ENCODE measurements around the gene RAD51B.
A peak's percentile ranks its signal among the peaks of the same experiment; 100 is the strongest.

RAD51B gene

GRCh38 chr14:68268197-68268596, 448.6 kb downstream of the RAD51B start:
- no peak overlapping the region for H3K27ac ChIP-seq (replicated peaks)
- no peak overlapping the region for H3K4me3 ChIP-seq (replicated peaks; ENCODE audit: insufficient read depth, low read length)
- DNase-seq (ENCODE audit: low read depth in 1 of 2, low spot score in 1 of 2), result peak in 1 of 2 experiments; percentile 8
- TF ChIP-seq SPI1 (IDR thresholded peaks at IDR 0.05; ENCODE audit: borderline replicate concordance, low read depth), result peak; percentile 46; the same call in 1 of the 2 replicates
- no peak for TF ChIP-seq POLR2AphosphoS5 (IDR thresholded peaks at IDR 0.05; ENCODE audit: low read depth)
- TF ChIP-seq REST (IDR thresholded peaks at IDR 0.05; ENCODE audit: insufficient replicate concordance, low read depth), result no peak
- TF ChIP-seq GABPA (IDR thresholded peaks at IDR 0.05; ENCODE audit: low read depth), result no peak
- TF ChIP-seq CTCF (IDR thresholded peaks at IDR 0.05; ENCODE audit: insufficient read depth, low read length), result no peak
- no peaks in the 10 kb centered on the region for H3K27me3 ChIP-seq (ENCODE audit: insufficient read depth, poor library complexity, severe bottlenecking)

- TF ChIP-seq SPI1 (IDR thresholded peaks at IDR 0.05; ENCODE audit: borderline replicate concordance, low read depth) (no peak), GABPA (IDR thresholded peaks at IDR 0.05; ENCODE audit: low read depth) (no peak)
- no peak for DNase-seq (ENCODE audit: low read depth in 1 of 2, low spot score in 1 of 2)
- H3K4me3 ChIP-seq (replicated peaks; ENCODE audit: insufficient read depth, low read length), result no peak overlapping the region
- no peak overlapping the region for H3K27ac ChIP-seq (replicated peaks)
- no peaks in the 10 kb centered on the region for H3K27me3 ChIP-seq (ENCODE audit: insufficient read depth, poor library complexity, severe bottlenecking)
These were observed 449.1 kb downstream of the RAD51B start for GRCh38 chr14:68268719-68269118.

GRCh38 chr14:68269136-68269927, 449.8 kb downstream of the RAD51B start:
- Histone ChIP-seq H3K27me3 (ENCODE audit: insufficient read depth, poor library complexity, severe bottlenecking) (no peaks in the 10 kb centered on the region), H3K27ac (replicated peaks) (no peak overlapping the region), H3K4me3 (replicated peaks; ENCODE audit: insufficient read depth, low read length) (no peak overlapping the region)
- DNase-seq (ENCODE audit: low read depth in 1 of 2, low spot score in 1 of 2), result no peak
- TF ChIP-seq GABPA (IDR thresholded peaks at IDR 0.05; ENCODE audit: low read depth) (no peak), SPI1 (IDR thresholded peaks at IDR 0.05; ENCODE audit: borderline replicate concordance, low read depth) (no peak), POLR2AphosphoS5 (IDR thresholded peaks at IDR 0.05; ENCODE audit: low read depth) (no peak)

GRCh38 chr14:68270342-68270741, 450.8 kb downstream of the RAD51B start:
- no peak for TF ChIP-seq POLR2AphosphoS5 (IDR thresholded peaks at IDR 0.05; ENCODE audit: low read depth)
- TF ChIP-seq GABPA (IDR thresholded peaks at IDR 0.05; ENCODE audit: low read depth), result no peak
- Histone ChIP-seq H3K4me3 (replicated peaks; ENCODE audit: insufficient read depth, low read length) (no peak overlapping the region), H3K27ac (replicated peaks) (no peak overlapping the region), H3K27me3 (ENCODE audit: insufficient read depth, poor library complexity, severe bottlenecking) (no peaks in the 10 kb centered on the region)
- DNase-seq (ENCODE audit: low read depth in 1 of 2, low spot score in 1 of 2), result no peak

GRCh38 chr14:68271913-68272391, 452.4 kb downstream of the RAD51B start:
- TF ChIP-seq REST (IDR thresholded peaks at IDR 0.05; ENCODE audit: insufficient replicate concordance, low read depth) (no peak), CTCF (IDR thresholded peaks at IDR 0.05; ENCODE audit: insufficient read depth, low read length) (no peak), GABPA (IDR thresholded peaks at IDR 0.05; ENCODE audit: low read depth) (no peak), POLR2AphosphoS5 (IDR thresholded peaks at IDR 0.05; ENCODE audit: low read depth) (no peak), SPI1 (IDR thresholded peaks at IDR 0.05; ENCODE audit: borderline replicate concordance, low read depth) (no peak)
- Histone ChIP-seq H3K4me3 (replicated peaks; ENCODE audit: insufficient read depth, low read length) (no peak overlapping the region), H3K27ac (replicated peaks) (no peak overlapping the region), H3K27me3 (ENCODE audit: insufficient read depth, poor library complexity, severe bottlenecking) (no peaks in the 10 kb centered on the region)
- DNase-seq (ENCODE audit: low read depth in 1 of 2, low spot score in 1 of 2), result no peak

Measured in HL-60 (cell line).